Measurements from ENCODE around the gene TRIO.

Gene TRIO

GRCh38 chr5:14110196-14110595 lies 32.9 kb upstream of the TRIO start:
- Histone ChIP-seq H3K36me3 (ENCODE audit: insufficient read depth, low read depth, low read length) (no peaks in the 10 kb centered on the region), H3K9ac (ENCODE audit: low read depth, low read length) (no peak overlapping the region), H3K4me3 (ENCODE audit: low read length) (no peak overlapping the region), H3K27me3 (ENCODE audit: insufficient read depth, low read length) (peaks cover 13% of the 10 kb centered on the region), H3K27ac (ENCODE audit: low read length) (no peak overlapping the region), H3K4me1 (ENCODE audit: insufficient read depth, low read length) (peaks cover 9% of the 10 kb centered on the region), H3K9me3 (ENCODE audit: insufficient read depth, low read depth, low read length) (no peaks in the 10 kb centered on the region)

- Histone ChIP-seq H3K27ac (ENCODE audit: low read length) (no peak overlapping the region), H3K4me1 (ENCODE audit: insufficient read depth, low read length) (peaks cover 14% of the 10 kb centered on the region), H3K4me3 (ENCODE audit: low read length) (no peak overlapping the region), H3K27me3 (ENCODE audit: insufficient read depth, low read length) (peaks cover 13% of the 10 kb centered on the region), H3K9ac (ENCODE audit: low read depth, low read length) (no peak overlapping the region), H3K36me3 (ENCODE audit: insufficient read depth, low read depth, low read length) (no peaks in the 10 kb centered on the region), H3K9me3 (ENCODE audit: insufficient read depth, low read depth, low read length) (no peaks in the 10 kb centered on the region)
Measured at GRCh38 chr5:14110680-14111079, 32.5 kb upstream of the TRIO start.

DNA sequence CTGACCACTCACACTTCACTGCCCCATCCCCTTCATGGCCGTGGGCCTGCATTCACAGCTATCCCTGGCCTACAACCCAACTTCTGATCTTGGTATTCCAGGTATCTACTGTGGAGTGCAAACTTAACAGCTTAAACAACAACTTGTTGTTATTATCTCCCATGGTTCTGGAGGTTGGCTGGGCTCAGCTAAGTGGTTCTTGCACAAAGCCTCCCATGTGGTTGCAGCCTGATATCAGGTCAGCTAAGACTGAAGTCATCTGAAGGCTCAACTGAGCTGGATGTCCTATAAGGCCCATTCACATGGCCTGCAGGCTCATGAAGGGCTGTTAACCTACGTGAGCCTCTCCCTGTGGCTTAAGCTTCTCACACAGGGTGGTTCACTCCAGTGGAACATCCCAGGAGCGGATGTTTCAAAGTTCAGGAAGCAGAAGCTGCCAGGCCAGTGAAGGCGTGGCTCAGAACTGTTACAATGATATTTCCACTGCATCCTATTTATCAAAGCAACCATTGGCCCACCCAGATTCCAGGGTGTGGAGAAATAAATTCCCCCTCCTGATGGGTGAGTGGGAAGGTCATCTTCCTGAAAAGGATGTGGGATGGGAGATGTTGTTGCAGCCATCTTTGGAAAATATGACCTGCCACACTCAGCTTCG lies 30.0 kb upstream of the TRIO start:
- H3K36me3 ChIP-seq (ENCODE audit: insufficient read depth, low read depth, low read length) = no peaks in the 10 kb centered on the region
- H3K27ac ChIP-seq (ENCODE audit: low read length) = no peak overlapping the region
- peaks cover 18% of the 10 kb centered on the region for H3K4me1 ChIP-seq (ENCODE audit: insufficient read depth, low read length)
- H3K27me3 ChIP-seq (ENCODE audit: insufficient read depth, low read length) = peaks cover 13% of the 10 kb centered on the region
- H3K9me3 ChIP-seq (ENCODE audit: insufficient read depth, low read depth, low read length) = no peaks in the 10 kb centered on the region
- H3K9ac ChIP-seq (ENCODE audit: low read depth, low read length) = no peak overlapping the region
- no peak overlapping the region for H3K4me3 ChIP-seq (ENCODE audit: low read length)

DNA sequence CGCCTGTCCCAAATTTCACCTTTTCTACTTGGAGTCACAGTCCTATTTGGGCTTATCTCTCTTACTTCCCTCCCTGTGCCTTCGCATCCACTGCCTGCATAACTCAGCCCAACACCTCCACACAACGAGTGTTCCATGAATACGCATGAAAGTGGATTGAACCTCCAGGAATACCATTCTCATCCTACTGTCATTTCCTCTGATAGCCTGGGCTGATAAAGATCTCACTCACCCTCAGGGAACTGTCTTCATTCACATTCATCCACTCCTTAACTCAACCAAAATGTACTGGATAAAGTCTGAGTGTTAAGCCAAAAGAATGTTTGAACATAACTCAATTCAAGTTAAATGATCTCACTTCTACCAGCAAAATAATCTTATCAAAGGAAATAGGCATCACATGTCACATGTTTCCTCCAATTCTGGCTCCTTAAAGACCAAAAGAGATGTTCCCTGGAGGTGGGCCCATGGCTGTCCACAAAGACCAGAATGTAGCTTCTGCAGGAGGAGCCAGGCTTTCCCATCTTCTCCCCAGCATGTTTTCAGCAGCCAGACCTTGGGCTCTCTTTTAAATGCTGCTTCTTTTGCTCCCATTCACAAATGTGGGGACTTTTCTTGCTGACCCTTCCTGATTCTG lies 28.4 kb upstream of the TRIO start:
- Histone ChIP-seq H3K27me3 (ENCODE audit: insufficient read depth, low read length) (peaks cover 2% of the 10 kb centered on the region; the same call in 1 of the 2 replicates), H3K9ac (ENCODE audit: low read depth, low read length) (no peak overlapping the region), H3K4me1 (ENCODE audit: insufficient read depth, low read length) (peaks cover 24% of the 10 kb centered on the region), H3K4me3 (ENCODE audit: low read length) (no peak overlapping the region), H3K27ac (ENCODE audit: low read length) (no peak overlapping the region), H3K36me3 (ENCODE audit: insufficient read depth, low read depth, low read length) (no peaks in the 10 kb centered on the region), H3K9me3 (ENCODE audit: insufficient read depth, low read depth, low read length) (no peaks in the 10 kb centered on the region)

GRCh38 chr5:14115323-14115895 lies 27.7 kb upstream of the TRIO start:
- Histone ChIP-seq H3K36me3 (ENCODE audit: insufficient read depth, low read depth, low read length) (no peaks in the 10 kb centered on the region), H3K9me3 (ENCODE audit: insufficient read depth, low read depth, low read length) (no peaks in the 10 kb centered on the region), H3K27ac (ENCODE audit: low read length) (no peak overlapping the region), H3K27me3 (ENCODE audit: insufficient read depth, low read length) (no peaks in the 10 kb centered on the region), H3K4me3 (ENCODE audit: low read length) (no peak overlapping the region), H3K9ac (ENCODE audit: low read depth, low read length) (no peak overlapping the region; the same call in 1 of the 2 replicates), H3K4me1 (ENCODE audit: insufficient read depth, low read length) (peaks cover 24% of the 10 kb centered on the region)

GRCh38 chr5:14118551-14119320 lies 24.4 kb upstream of the TRIO start:
- Histone ChIP-seq H3K9ac (ENCODE audit: low read depth, low read length) (no peak overlapping the region), H3K9me3 (ENCODE audit: insufficient read depth, low read depth, low read length) (no peaks in the 10 kb centered on the region), H3K4me3 (ENCODE audit: low read length) (no peak overlapping the region), H3K36me3 (ENCODE audit: insufficient read depth, low read depth, low read length) (no peaks in the 10 kb centered on the region), H3K27me3 (ENCODE audit: insufficient read depth, low read length) (no peaks in the 10 kb centered on the region), H3K4me1 (ENCODE audit: insufficient read depth, low read length) (peaks cover 24% of the 10 kb centered on the region), H3K27ac (ENCODE audit: low read length) (no peak overlapping the region)

- Histone ChIP-seq H3K4me3 (ENCODE audit: low read length) (no peak overlapping the region), H3K9ac (ENCODE audit: low read depth, low read length) (no peak overlapping the region), H3K4me1 (ENCODE audit: insufficient read depth, low read length) (peaks cover 15% of the 10 kb centered on the region), H3K27me3 (ENCODE audit: insufficient read depth, low read length) (no peaks in the 10 kb centered on the region), H3K27ac (ENCODE audit: low read length) (no peak overlapping the region), H3K36me3 (ENCODE audit: insufficient read depth, low read depth, low read length) (no peaks in the 10 kb centered on the region), H3K9me3 (ENCODE audit: insufficient read depth, low read depth, low read length) (no peaks in the 10 kb centered on the region)
Measured at GRCh38 chr5:14120176-14120575, 23.0 kb upstream of the TRIO start.

DNA sequence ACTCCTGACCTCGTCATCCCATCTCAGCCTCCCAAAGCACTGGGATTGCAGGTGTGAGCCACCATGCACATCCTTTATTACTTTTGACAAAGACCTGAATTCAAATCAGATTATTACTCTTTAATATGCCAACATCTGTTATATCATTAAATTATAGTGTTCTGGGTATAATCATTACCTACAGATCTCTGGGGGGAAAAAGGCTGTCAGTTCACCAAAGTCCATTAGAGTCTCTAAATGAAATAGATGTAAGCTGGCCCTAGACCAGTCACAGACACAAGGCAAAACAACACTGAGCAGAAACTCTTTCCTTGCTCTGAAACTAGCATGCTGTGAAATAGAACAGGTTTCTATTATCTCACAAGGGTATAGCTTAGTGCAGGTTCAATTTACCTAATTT lies 21.6 kb upstream of the TRIO start:
- Histone ChIP-seq H3K9ac (ENCODE audit: low read depth, low read length) (no peak overlapping the region), H3K9me3 (ENCODE audit: insufficient read depth, low read depth, low read length) (no peaks in the 10 kb centered on the region), H3K27me3 (ENCODE audit: insufficient read depth, low read length) (no peaks in the 10 kb centered on the region), H3K27ac (ENCODE audit: low read length) (no peak overlapping the region), H3K4me3 (ENCODE audit: low read length) (no peak overlapping the region), H3K4me1 (ENCODE audit: insufficient read depth, low read length) (peaks cover 6% of the 10 kb centered on the region; the same call in 1 of the 2 replicates), H3K36me3 (ENCODE audit: insufficient read depth, low read depth, low read length) (no peaks in the 10 kb centered on the region)

GRCh38 chr5:14122089-14122488 lies 21.1 kb upstream of the TRIO start:
- Histone ChIP-seq H3K36me3 (ENCODE audit: insufficient read depth, low read depth, low read length) (no peaks in the 10 kb centered on the region), H3K4me1 (ENCODE audit: insufficient read depth, low read length) (peaks cover 6% of the 10 kb centered on the region; the same call in 1 of the 2 replicates), H3K9ac (ENCODE audit: low read depth, low read length) (no peak overlapping the region), H3K27ac (ENCODE audit: low read length) (no peak overlapping the region), H3K9me3 (ENCODE audit: insufficient read depth, low read depth, low read length) (no peaks in the 10 kb centered on the region), H3K4me3 (ENCODE audit: low read length) (no peak overlapping the region), H3K27me3 (ENCODE audit: insufficient read depth, low read length) (no peaks in the 10 kb centered on the region)

DNA sequence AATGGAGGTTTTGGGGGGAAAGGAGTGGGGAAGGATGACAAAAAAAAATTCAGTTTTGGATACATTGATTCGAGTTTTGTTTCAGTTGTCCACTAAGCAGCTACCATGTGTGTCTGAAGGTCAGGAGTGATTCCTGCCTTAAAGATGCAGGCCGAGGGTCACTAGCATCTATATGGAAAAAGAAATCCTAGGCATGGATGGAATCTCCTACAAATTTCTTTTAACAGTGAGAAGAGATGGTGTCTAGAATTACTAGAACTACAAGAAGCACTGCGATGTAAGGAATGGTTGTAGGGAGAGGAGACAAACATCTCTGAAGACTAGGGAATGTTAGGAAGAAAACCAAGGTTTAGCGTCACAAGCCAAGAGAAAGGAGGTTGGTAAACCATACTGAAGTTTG lies 19.6 kb upstream of the TRIO start:
- peaks cover 5% of the 10 kb centered on the region; the same call in 1 of the 2 replicates for H3K4me1 ChIP-seq (ENCODE audit: insufficient read depth, low read length)
- H3K36me3 ChIP-seq (ENCODE audit: insufficient read depth, low read depth, low read length) = no peaks in the 10 kb centered on the region
- no peaks in the 10 kb centered on the region for H3K27me3 ChIP-seq (ENCODE audit: insufficient read depth, low read length)
- H3K27ac ChIP-seq (ENCODE audit: low read length) = no peak overlapping the region
- no peaks in the 10 kb centered on the region for H3K9me3 ChIP-seq (ENCODE audit: insufficient read depth, low read depth, low read length)
- H3K4me3 ChIP-seq (ENCODE audit: low read length) = no peak overlapping the region
- H3K9ac ChIP-seq (ENCODE audit: low read depth, low read length) = no peak overlapping the region

DNA sequence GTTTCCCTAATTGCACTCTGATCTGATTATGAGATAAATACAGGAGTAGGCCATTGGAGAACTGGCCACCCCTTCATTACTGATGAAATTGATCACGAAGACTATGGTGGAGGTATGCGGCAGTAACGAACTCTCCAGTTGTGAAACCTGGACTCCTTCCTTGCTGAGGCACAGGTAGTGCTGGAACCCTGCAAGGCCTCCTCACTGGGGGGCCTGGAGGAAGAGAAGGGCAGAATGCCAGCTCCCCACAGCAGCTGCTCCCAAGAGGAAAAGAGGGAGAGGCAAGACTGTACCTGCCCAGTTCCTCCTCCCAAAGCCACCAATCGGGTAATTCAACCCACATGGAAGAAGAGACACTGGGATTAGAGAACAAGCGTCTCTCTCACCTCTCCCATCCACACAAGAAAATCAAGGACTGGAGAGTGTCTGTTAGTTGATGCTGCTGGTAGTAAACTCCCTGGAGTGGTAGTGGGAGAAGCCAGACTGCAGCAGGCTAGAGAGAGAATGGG lies 19.1 kb upstream of the TRIO start:
- Histone ChIP-seq H3K36me3 (ENCODE audit: insufficient read depth, low read depth, low read length) (no peaks in the 10 kb centered on the region), H3K4me1 (ENCODE audit: insufficient read depth, low read length) (no peaks in the 10 kb centered on the region; the same call in 1 of the 2 replicates), H3K9ac (ENCODE audit: low read depth, low read length) (no peak overlapping the region), H3K27me3 (ENCODE audit: insufficient read depth, low read length) (no peaks in the 10 kb centered on the region), H3K27ac (ENCODE audit: low read length) (no peak overlapping the region), H3K9me3 (ENCODE audit: insufficient read depth, low read depth, low read length) (no peaks in the 10 kb centered on the region), H3K4me3 (ENCODE audit: low read length) (no peak overlapping the region)
